HepG2 (cell line): ENCODE results near the gene SLC25A47. TPM values are rescaled to one million over a fixed set of nuclear protein-coding genes. Genes with fewer than 3 reads are reported as not detected.

ENCODE experiments used
- ATAC-seq: fragments of 200-7000 bp; cut with Tn5 transposase; 3 replicates; pipeline ENCODE4 v1.9.1; 2020; ENCODE audit warnings: mild to moderate bottlenecking, moderate library complexity
- BruUV-seq: library from RNA; stranded (reverse); fragments of 400-500 nt; replicated peaks from 2 replicates; lab custom pipeline; 2021; lab: Mats Ljungman, UMichigan
- CTCF ChIA-PET: fragments of 300-600 bp; formaldehyde crosslinking; extraction: SDS; loops from one replicate; lab custom pipeline; 2021; ENCODE audit warnings: low total read pairs, inconsistent platforms, low intra/inter-chr PET ratio; lab: Yijun Ruan, JAX
- POLR2A ChIA-PET: fragments of 350-600 bp; sonication (Branson Sonifier 250); formaldehyde crosslinking; loops from one replicate; lab custom pipeline; 2020; ENCODE audit warnings: antibody characterized with exemption, inconsistent platforms; lab: Yijun Ruan, JAX
- DNase-seq: peaks from one replicate; pipeline ENCODE4 v3.0.0-alpha.2; 2015; ENCODE audit warnings: low spot score
- FAIRE-seq: peaks from 3 replicates; lab custom pipeline; 2011; peaks lifted over from hg19 to GRCh38; lab: Jason Lieb, UNC
- H2AFZ ChIP-seq: one replicate; pipeline ENCODE4 v1.6.1; 2011; ENCODE audit warnings: low read length, inconsistent platforms
- H3K27ac ChIP-seq: fragments of 300-600 bp; 3 replicates; pipeline ENCODE4 v1.8.0; 2011; ENCODE audit warnings: mixed run types, mild to moderate bottlenecking, mixed read lengths, low read length, inconsistent platforms; ENCODE audit not compliant: insufficient read depth; ENCODE audit errors: extremely low read length
- H3K27me3 ChIP-seq, 2 experiments: fragments of 200-600 bp in 1 of 2; 2 replicates in 1 of 2; 3 replicates in 1 of 2; pipeline versions ENCODE4 v1.6.0 to v1.8.0; 2011; ENCODE audit warnings: low read length in 2 of 2, mild to moderate bottlenecking in 2 of 2, moderate library complexity in 2 of 2, inconsistent platforms in 1 of 2; ENCODE audit not compliant: insufficient read depth in 2 of 2, control insufficient read depth in 1 of 2
- H3K36me3 ChIP-seq, 2 experiments: fragments of 200-600 bp in 1 of 2; replicated peaks in 1 of 2; 2 replicates in 1 of 2; 3 replicates in 1 of 2; pipeline versions ENCODE4 v1.5.1 to v1.8.0; 2011; ENCODE audit warnings: low read length in 2 of 2, inconsistent platforms in 1 of 2; ENCODE audit not compliant: insufficient read depth in 2 of 2, control insufficient read depth in 1 of 2
- H3K4me1 ChIP-seq: 2 replicates; pipeline ENCODE4 v1.5.1; 2012; ENCODE audit warnings: low read length, inconsistent platforms; ENCODE audit not compliant: insufficient read depth
- H3K4me2 ChIP-seq: 2 replicates; pipeline ENCODE4 v1.6.0; 2011; ENCODE audit warnings: low read depth, low read length, inconsistent platforms
- H3K4me3 ChIP-seq, 3 experiments: fragments of 200-600 bp in 1 of 3; sonication (generic), shearing (Covaris generic) in 1 of 3; replicated peaks in 1 of 3; 2 replicates each; pipeline ENCODE4 v1.5.1; 2011 to 2016; ENCODE audit warnings: low read length in 3 of 3, inconsistent platforms in 2 of 3, low read depth in 2 of 3, mild to moderate bottlenecking in 2 of 3, control low read depth in 1 of 3, mixed read lengths in 1 of 3; ENCODE audit not compliant: insufficient read depth in 1 of 3
- H3K79me2 ChIP-seq: one replicate; pipeline ENCODE4 v1.6.1; 2011; ENCODE audit warnings: low read length, inconsistent platforms; ENCODE audit not compliant: insufficient read depth
- H3K9ac ChIP-seq: 2 replicates; pipeline ENCODE4 v1.6.0; 2011; ENCODE audit warnings: mild to moderate bottlenecking, low read depth, low read length, inconsistent platforms; ENCODE audit not compliant: insufficient read depth
- H3K9me3 ChIP-seq: 2 replicates; pipeline ENCODE4 v1.5.1; 2012; ENCODE audit warnings: mild to moderate bottlenecking, low read length
- H4K20me1 ChIP-seq: 2 replicates; pipeline ENCODE4 v1.6.0; 2011; ENCODE audit warnings: inconsistent platforms, mild to moderate bottlenecking, low read length, moderate library complexity; ENCODE audit not compliant: insufficient read depth
- AKNA ChIP-seq: sonication (generic); formaldehyde crosslinking; IDR thresholded peaks from 2 replicates; pipeline ENCODE4 v1.4.0; 2020; ENCODE audit warnings: missing genetic modification reagents, borderline replicate concordance
- CC2D1A ChIP-seq: sonication (generic); formaldehyde crosslinking; IDR thresholded peaks from 2 replicates; pipeline ENCODE4 v1.8.1; 2023; ENCODE audit warnings: mild to moderate bottlenecking, missing genetic modification reagents
- FOXK2 ChIP-seq: fragments of 450-650 bp; IDR thresholded peaks from 2 replicates; pipeline ENCODE4 v1.6.1; 2016
- RAD21 ChIP-seq: fragments of 450-650 bp; formaldehyde crosslinking; IDR thresholded peaks from 2 replicates; pipeline ENCODE4 v1.5.0; 2020; ENCODE audit warnings: mild to moderate bottlenecking
- REST ChIP-seq, 2 experiments: IDR thresholded peaks; 2 replicates each; pipeline ENCODE4 v1.6.1; 2011 to 2012; ENCODE audit warnings: low read length in 2 of 2, borderline replicate concordance in 1 of 2, low read depth in 1 of 2, mild to moderate bottlenecking in 1 of 2, moderate library complexity in 1 of 2
- SKI ChIP-seq: fragments of 450-650 bp; IDR thresholded peaks from one replicate; pipeline ENCODE4 v1.6.1; 2018; ENCODE audit warnings: mild to moderate bottlenecking; ENCODE audit not compliant: partially characterized antibody
- SRSF1 ChIP-seq: fragments of 200-400 bp; formaldehyde crosslinking; optimal IDR thresholded peaks from 2 replicates; pipeline ENCODE3; 2017; ENCODE audit warnings: mild to moderate bottlenecking, low read depth, low read length, moderate library complexity
- SRSF4 ChIP-seq: fragments of 200-400 bp; formaldehyde crosslinking; IDR thresholded peaks from one replicate; pipeline ENCODE4 v1.6.1; 2018; ENCODE audit warnings: mild to moderate bottlenecking, low read depth, low read length, moderate library complexity; ENCODE audit not compliant: poor library complexity, severe bottlenecking
- ZBTB14 ChIP-seq: sonication (generic); formaldehyde crosslinking; IDR thresholded peaks from 2 replicates; pipeline ENCODE4 v1.4.0; 2020; ENCODE audit warnings: missing genetic modification reagents
- ZMAT3 ChIP-seq: sonication (generic); formaldehyde crosslinking; conservative IDR thresholded peaks from 2 replicates; pipeline ENCODE4 v1.7.0; 2021; ENCODE audit warnings: missing genetic modification reagents
- ZNF800 ChIP-seq: sonication (generic); formaldehyde crosslinking; IDR thresholded peaks from 2 replicates; pipeline ENCODE4 v1.4.0; 2020; ENCODE audit warnings: missing genetic modification reagents
- WGBS: methylation state at CpG from one replicate; pipeline ENCODE4 v1.1.6; 2017; ENCODE audit warnings: low lambda C conversion rate; 5-methylcytosine and 5-hydroxymethylcytosine counted together
- in situ Hi-C: cut with HindIII; loops from 2 replicates; pipeline ENCODE4 v1.10.0; 2017; ENCODE audit warnings: low pct_unique_long_range_greater_than_20kb; ENCODE audit not compliant: extremely low pct_ligation_motif_present
- intact Hi-C: fragments of 100-400 bp; cut with micrococcal nuclease; formaldehyde crosslinking; loops from one replicate; pipeline ENCODE4 v1.10.0; 2022; ENCODE audit not compliant: unreplicated experiment
- polyA plus RNA-seq, 8 experiments: library from polyadenylated mRNA; depleted of rRNA in 3 of 8; stranded (reverse) in 7 of 8; unstranded in 1 of 8; fragments of >200 nt; fragmentation: Illumina TruSeq in 4 of 8; extraction: Trizol in 4 of 8; gene quantifications; 2 replicates each; pipeline versions ENCODE4 v1.2.1 to v1.2.3, GENCODE V29; 2011 to 2016; ENCODE audit warnings: low read depth in 4 of 8, missing spikeins in 1 of 8, mixed read lengths in 1 of 8; ENCODE audit not compliant: insufficient read depth in 1 of 8
- total RNA-seq, 5 experiments: library from RNA; depleted of rRNA; stranded (reverse); fragments of >200 nt; fragmentation: Illumina TruSeq; extraction: Trizol; gene quantifications; 2 replicates each; pipeline ENCODE4 v1.2.3, GENCODE V29; 2016; ENCODE audit warnings: low read depth in 1 of 5

SLC25A47 gene
- total and polyA plus RNA-seq, 2 of the 13 experiments (the other 11 are each of a cell fraction or from before 2014, with no cell fraction given), result 1.0 to 1.7 TPM

GRCh38 chr14:100314724-100315123 lies 8.4 kb upstream of the SLC25A47 start:
- no TSS peak for BruUV-seq
- ATAC-seq (no peak), FAIRE-seq (no peak), DNase-seq (no peak)
- Histone ChIP-seq H3K9ac (no peak overlapping the region), H3K27ac (no peak overlapping the region), H3K4me1 (peaks cover 42% of the 10 kb centered on the region), H3K36me3 (no peaks in the 10 kb centered on the region), H3K4me2 (no peak overlapping the region), H4K20me1 (no peaks in the 10 kb centered on the region), H3K9me3 (no peaks in the 10 kb centered on the region), H3K4me3 (no peak overlapping the region), H2AFZ (no peak overlapping the region), H3K79me2 (no peaks in the 10 kb centered on the region), H3K27me3 (peaks cover 1 to 26% of the 10 kb centered on the region in 2 experiments; a peak in 4 of 5 replicates)
- POLR2A ChIA-PET, result no interaction called here
- intact Hi-C loops (no loop called here), in situ Hi-C loops (no loop called here)
- WGBS, result 76% methylated on average over 6 of the region's 6 CpGs
- CTCF ChIA-PET, result no interaction called here
- TF ChIP-seq RAD21 (CRISPR knock-in tag) (no peak), ZBTB14 (CRISPR knock-in tag) (no peak), ZNF800 (no peak), SRSF4 (no peak), ZMAT3 (CRISPR knock-in tag) (no peak), AKNA (CRISPR knock-in tag) (no peak), REST (IDR thresholded peaks at IDR 0.05; ENCODE audit: borderline replicate concordance in 1 of 2, low read depth in 1 of 2, low read length in 2 of 2) (no peak), CC2D1A (CRISPR knock-in tag) (no peak), SRSF1 (no peak), FOXK2 (no peak), SKI (no peak)
